WTC11 (cell line): Measurements from ENCODE around the gene CSNK2A2.

ENCODE experiments used
- FOXJ3 ChIP-seq: sonication (generic); formaldehyde crosslinking; IDR thresholded peaks from 2 replicates; pipeline ENCODE4 v1.9.0; 2021; ENCODE audit warnings: missing genetic modification reagents, mild to moderate bottlenecking, borderline replicate concordance
- PRRX2 ChIP-seq: fragments of 250-450 bp; sonication (Bioruptor Pico); IDR thresholded peaks from 2 replicates; pipeline ENCODE4 v1.8.0; 2021; ENCODE audit warnings: mild to moderate bottlenecking
- TP53 ChIP-seq: sonication (generic); formaldehyde crosslinking; IDR thresholded peaks from 2 replicates; pipeline ENCODE4 v1.8.1; 2023; ENCODE audit warnings: mild to moderate bottlenecking, missing genetic modification reagents
- ZBTB21 ChIP-seq: sonication (generic); formaldehyde crosslinking; IDR thresholded peaks from 2 replicates; pipeline ENCODE4 v1.8.1; 2023; ENCODE audit warnings: mild to moderate bottlenecking, missing genetic modification reagents, borderline replicate concordance
- TF ChIP-seq, protein P1 (sequence below): sonication (generic); formaldehyde crosslinking; IDR thresholded peaks from 2 replicates; pipeline ENCODE4 v1.8.0; 2022; ENCODE audit warnings: mild to moderate bottlenecking, missing genetic modification reagents
- TF ChIP-seq, protein P2 (sequence below): sonication (generic); formaldehyde crosslinking; IDR thresholded peaks from 2 replicates; pipeline ENCODE4 v1.8.1; 2022; ENCODE audit warnings: mild to moderate bottlenecking, moderate library complexity, missing genetic modification reagents
- TF ChIP-seq, protein P3 (sequence below): sonication (generic); formaldehyde crosslinking; conservative IDR thresholded peaks from 2 replicates; pipeline ENCODE4 v1.8.1; 2022; ENCODE audit warnings: mild to moderate bottlenecking, missing genetic modification reagents
- TF ChIP-seq, protein P4 (sequence below): fragments of 200-600 bp; IDR thresholded peaks from 2 replicates; pipeline ENCODE4 v1.8.0; 2022; ENCODE audit warnings: antibody characterized with exemption

DNA sequence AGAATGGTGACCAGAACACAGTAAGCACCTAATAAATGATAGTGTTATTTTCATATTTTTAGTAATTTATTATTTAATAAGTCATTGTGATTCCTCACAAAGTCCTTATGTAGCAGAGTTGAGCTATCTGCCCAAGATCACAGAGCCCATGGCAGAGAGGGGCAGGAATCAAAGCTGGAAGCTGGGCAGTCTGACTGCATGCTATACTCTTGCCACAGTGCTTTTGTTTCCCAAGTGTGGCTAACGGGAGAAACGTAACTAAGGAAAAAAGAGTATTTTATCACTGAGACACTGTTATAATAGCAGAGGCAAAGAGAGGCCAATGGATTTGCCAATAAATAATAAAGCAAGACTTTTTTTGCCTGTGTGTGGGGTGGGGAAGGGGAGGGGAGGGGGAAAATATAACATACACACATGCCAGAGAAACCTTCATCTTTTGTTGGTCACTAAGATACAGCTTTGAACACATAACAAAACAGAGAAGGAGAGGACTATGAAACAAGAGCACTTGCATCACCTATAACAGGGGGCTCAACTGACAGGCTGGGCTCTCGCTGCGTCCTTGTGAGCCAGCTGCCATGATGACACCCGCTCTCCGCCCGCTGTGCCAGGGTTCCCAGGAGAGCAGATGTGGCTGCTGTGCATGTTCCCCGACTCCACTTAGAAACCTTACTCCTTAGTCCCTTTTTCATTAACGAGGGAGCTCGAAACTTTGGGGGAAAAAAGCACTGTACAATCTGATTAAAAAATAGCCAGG is 10.1 kb downstream of the CSNK2A2 start:
- TF ChIP-seq, protein P1, sequence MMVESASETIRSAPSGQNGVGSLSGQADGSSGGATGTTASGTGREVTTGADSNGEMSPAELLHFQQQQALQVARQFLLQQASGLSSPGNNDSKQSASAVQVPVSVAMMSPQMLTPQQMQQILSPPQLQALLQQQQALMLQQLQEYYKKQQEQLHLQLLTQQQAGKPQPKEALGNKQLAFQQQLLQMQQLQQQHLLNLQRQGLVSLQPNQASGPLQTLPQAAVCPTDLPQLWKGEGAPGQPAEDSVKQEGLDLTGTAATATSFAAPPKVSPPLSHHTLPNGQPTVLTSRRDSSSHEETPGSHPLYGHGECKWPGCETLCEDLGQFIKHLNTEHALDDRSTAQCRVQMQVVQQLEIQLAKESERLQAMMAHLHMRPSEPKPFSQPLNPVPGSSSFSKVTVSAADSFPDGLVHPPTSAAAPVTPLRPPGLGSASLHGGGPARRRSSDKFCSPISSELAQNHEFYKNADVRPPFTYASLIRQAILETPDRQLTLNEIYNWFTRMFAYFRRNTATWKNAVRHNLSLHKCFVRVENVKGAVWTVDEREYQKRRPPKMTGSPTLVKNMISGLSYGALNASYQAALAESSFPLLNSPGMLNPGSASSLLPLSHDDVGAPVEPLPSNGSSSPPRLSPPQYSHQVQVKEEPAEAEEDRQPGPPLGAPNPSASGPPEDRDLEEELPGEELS (CRISPR knock-in tag), result no peak
- TF ChIP-seq, protein P2, sequence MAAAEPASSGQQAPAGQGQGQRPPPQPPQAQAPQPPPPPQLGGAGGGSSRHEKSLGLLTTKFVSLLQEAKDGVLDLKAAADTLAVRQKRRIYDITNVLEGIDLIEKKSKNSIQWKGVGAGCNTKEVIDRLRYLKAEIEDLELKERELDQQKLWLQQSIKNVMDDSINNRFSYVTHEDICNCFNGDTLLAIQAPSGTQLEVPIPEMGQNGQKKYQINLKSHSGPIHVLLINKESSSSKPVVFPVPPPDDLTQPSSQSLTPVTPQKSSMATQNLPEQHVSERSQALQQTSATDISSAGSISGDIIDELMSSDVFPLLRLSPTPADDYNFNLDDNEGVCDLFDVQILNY (CRISPR knock-in tag), result no peak
- TF ChIP-seq ZBTB21 (CRISPR knock-in tag), result no peak
- TF ChIP-seq, protein P3, sequence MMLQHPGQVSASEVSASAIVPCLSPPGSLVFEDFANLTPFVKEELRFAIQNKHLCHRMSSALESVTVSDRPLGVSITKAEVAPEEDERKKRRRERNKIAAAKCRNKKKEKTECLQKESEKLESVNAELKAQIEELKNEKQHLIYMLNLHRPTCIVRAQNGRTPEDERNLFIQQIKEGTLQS (CRISPR knock-in tag), result no peak
- no peak for TF ChIP-seq FOXJ3 (CRISPR knock-in tag)
- TF ChIP-seq, protein P4, sequence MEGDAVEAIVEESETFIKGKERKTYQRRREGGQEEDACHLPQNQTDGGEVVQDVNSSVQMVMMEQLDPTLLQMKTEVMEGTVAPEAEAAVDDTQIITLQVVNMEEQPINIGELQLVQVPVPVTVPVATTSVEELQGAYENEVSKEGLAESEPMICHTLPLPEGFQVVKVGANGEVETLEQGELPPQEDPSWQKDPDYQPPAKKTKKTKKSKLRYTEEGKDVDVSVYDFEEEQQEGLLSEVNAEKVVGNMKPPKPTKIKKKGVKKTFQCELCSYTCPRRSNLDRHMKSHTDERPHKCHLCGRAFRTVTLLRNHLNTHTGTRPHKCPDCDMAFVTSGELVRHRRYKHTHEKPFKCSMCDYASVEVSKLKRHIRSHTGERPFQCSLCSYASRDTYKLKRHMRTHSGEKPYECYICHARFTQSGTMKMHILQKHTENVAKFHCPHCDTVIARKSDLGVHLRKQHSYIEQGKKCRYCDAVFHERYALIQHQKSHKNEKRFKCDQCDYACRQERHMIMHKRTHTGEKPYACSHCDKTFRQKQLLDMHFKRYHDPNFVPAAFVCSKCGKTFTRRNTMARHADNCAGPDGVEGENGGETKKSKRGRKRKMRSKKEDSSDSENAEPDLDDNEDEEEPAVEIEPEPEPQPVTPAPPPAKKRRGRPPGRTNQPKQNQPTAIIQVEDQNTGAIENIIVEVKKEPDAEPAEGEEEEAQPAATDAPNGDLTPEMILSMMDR, result no peak
- TF ChIP-seq TP53 (CRISPR knock-in tag), result no peak
- TF ChIP-seq PRRX2, result no peak
